Dermis microvascular lymphatic vessel endothelial cell (primary cell): ENCODE data around the gene TRDMT1. TPM values are rescaled to one million over a fixed set of nuclear protein-coding genes. Genes with fewer than 3 reads are reported as not detected.

Source experiments
- DNase-seq, 2 donors: peaks; one replicate each; pipeline versions ENCODE4 v3.0.0 to v3.0.0-alpha.2; 2010; ENCODE audit warnings: low read depth in 2 of 2
- total RNA-seq: library from RNA; depleted of rRNA; stranded (reverse); fragments of >200 nt; gene quantifications from 2 replicates; pipeline ENCODE4 v1.2.1, GENCODE V29; 2014

TRDMT1 gene
- total RNA-seq: 4.4 and 5.0 TPM in 2 replicates

GRCh38 chr10:17200912-17201793 is at the start of gene TRDMT1:
TRDMT1 (minus strand) TSS chr10:17201672; CDS start chr10:17201634, 38 bp downstream.
- peak; percentile 67 to 95 for DNase-seq

- peak in 1 of 2 donors; percentile 25 for DNase-seq
These were observed 49.3 kb upstream of the TRDMT1 start for GRCh38 chr10:17250736-17251135.

DNA sequence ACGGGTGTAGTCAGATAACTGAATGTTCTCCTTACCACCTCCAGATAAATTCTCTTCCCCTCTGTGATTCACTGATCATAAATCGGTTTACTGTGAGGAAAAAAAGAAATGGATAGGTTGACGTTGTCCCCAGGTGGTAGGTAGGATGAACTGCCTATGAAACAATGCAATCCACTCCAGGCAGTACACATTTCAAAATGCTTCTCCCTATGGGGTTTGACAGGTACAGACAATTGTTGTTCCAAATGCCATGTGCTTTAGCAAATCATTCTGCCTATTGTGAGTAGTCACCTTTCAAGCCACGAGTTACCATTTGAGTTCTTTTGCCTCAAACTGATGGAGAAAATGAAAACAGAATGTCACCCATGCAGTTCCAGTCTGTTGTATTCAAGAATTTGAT is 48.3 kb upstream of the TRDMT1 start:
- peak in 1 of 2 donors; percentile 66 for DNase-seq

DNA sequence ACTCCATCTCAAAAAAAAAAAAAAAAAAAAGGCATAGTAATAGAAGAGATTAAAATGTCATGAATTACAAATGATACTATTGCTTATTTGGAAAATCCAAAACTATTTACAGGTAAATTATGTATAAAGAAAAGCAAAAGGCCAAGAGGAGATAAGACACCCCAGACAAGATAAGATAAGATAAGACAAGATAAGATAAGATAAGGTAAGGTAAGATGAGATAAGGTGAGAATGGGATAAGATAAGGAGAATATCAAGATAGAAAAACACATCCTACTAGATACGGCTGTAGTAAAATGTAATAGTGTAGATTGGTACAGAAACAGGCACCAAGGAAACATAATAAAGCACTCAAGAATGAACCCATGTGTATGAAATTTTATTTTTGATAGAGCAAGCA is 47.5 kb upstream of the TRDMT1 start:
- no peak for DNase-seq

DNA sequence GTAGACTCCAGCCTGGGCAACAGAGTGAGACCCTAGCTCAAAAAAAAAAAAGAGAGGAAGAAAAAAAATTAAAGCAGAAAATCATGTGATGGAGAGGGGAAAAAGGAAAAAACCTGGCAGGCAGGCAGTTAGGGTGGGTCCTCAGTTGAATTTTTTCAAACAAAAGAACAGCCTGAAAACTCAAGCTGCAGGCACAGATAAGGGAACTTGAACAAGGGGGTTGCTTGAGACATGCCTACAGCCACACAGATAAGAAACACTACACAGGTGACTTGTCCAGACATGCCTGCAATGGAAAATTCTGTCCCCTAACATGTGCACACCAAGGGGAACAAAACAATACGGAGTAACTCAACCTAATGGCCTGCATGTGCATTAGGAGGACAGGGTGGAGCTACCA is 45.7 kb upstream of the TRDMT1 start:
- peak in 1 of 2 donors; percentile 17 for DNase-seq

GRCh38 chr10:17244700-17245365 is 43.4 kb upstream of the TRDMT1 start:
- peak in 1 of 2 donors; percentile 77 for DNase-seq

- no peak for DNase-seq
These were observed 40.3 kb upstream of the TRDMT1 start for GRCh38 chr10:17241611-17242333.

GRCh38 chr10:17240616-17241015 is 39.1 kb upstream of the TRDMT1 start:
- DNase-seq: peak in 1 of 2 donors; percentile 16

DNA sequence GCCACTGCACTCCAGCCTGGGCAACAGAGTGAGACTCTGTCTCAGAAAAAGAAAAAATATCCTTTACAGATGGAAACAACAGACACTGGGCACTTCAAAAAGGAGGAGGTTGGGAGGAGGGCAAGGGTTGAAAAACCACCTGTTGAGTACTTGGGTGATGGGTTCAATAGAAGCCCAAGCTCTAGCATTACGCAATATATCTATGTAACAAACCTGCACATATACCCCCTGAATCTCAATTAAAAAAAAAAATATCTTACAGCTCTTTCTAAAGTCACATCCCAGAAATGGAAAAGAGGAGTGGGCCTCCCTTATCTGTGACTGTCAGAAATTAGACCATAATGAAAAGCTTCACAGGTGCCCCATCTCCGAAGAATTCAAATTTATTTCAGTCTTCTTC is 38.6 kb upstream of the TRDMT1 start:
- peak in 1 of 2 donors; percentile 15 for DNase-seq

DNA sequence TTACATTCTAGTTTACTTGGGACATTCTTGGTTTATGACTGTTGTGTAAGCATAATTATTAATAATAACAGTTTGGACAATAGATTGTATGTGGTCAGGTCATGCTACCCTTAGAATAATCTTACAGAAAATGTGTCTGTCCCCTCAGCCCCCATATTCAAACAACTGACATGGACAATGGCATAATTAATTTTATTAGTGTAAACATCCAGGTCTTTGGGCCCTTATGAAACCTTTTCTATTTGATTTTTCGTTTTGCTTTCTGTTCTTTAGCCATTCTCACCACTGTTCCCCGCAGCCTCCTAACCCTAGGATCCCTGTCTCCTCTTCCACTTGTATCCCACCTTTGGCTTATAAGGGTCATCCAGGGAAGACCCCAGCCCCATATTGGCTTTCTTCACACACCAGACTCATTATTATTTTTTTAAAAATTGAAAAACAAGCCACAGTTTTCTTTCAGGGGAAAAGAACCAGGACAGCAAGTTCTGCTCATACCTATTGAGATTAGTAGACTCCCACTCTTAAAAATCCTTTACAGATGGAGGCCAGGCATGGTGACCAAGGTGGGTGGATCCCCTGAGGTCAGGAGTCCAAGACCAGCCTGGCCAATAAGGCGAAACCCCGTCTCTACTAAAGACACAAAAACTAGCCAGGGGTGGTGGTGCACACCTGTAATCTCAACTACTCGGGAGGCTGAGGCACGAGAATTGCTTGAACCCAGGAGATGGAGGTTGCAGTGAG is 38.0 kb upstream of the TRDMT1 start:
- DNase-seq: peak in 1 of 2 donors; percentile 21

DNA sequence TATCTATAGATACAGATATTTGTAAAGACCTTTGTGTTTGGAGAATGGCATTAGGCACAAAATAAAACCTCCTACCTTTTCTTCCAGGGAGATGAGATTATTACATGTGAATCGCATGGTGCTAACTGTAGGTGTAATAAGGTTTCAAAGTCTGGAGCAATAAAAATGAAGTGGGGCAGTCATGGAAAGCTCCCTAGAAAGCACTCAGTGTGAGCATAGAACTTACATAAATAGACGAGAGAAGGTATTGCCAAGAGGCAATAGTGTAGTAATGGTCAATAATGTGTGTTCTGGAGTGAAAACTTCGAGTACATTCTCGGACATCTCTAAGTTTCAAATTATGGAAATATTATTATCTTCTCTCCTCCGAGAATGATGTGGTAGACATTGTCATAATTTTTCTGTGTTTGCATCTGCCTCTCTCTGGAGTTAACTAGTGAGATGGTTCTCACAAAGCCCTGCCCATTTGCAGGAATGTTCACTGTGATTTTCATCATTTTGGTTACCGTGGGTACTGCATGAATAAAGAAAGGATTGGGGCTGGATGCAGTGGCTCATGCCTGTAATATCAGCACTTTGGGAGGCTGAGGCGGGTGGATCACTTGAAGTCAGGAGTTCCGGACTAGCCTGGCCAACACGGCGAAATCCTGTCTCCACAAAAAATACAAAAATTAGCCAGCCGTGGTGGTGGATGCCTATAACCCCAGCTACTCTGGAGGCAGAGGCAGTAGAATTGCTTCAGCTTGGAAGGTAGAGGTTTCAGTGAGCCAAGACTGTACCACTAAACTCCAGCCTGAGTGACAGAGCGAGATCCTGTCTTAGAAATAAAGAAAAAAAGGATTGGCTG is 37.2 kb upstream of the TRDMT1 start:
- DNase-seq: peak; percentile 75 to 85

DNA sequence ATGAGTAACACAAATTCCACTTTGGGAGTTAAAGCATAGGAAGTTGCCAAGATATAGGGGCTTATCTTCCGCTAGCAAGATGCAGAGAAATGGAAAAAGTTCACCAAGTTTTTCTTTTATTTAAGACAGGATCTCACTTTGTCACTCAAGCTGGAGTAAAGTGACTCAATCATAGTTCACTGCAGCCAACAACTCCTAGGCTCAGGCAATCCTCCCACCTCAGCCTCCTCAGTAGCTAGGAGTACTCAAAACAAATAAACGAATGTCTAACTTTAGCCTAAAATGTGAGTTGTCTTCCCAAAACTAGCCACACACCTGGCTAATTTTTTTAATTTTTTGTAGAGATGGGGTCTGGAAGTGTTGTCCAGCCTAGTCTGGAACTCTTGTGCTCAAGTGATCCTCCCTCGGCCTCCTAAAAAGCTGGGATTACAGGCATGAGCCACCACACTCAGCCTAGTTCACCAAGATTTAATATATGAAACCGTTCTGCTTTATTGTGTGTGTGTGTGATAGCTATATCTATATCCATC is 36.5 kb upstream of the TRDMT1 start:
- peak in 1 of 2 donors; percentile 72 for DNase-seq

GRCh38 chr10:17237149-17237527 is 35.7 kb upstream of the TRDMT1 start:
- DNase-seq: no peak

- no peak for DNase-seq
These were observed 35.1 kb upstream of the TRDMT1 start for GRCh38 chr10:17236468-17237148.

DNA sequence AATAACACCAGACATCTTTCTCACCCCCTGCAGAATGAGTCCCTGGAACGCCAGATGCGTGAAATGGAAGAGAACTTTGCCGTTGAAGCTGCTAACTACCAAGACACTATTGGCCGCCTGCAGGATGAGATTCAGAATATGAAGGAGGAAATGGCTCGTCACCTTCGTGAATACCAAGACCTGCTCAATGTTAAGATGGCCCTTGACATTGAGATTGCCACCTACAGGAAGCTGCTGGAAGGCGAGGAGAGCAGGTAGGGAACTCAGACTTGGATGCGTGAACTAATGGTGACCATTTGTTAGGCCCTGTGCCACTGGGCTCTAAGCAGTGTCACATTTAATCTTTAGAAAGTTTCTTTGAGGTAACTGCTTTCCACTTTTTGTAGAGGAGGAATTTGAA is 33.7 kb upstream of the TRDMT1 start:
- DNase-seq: peak in 1 of 2 donors; percentile 32

DNA sequence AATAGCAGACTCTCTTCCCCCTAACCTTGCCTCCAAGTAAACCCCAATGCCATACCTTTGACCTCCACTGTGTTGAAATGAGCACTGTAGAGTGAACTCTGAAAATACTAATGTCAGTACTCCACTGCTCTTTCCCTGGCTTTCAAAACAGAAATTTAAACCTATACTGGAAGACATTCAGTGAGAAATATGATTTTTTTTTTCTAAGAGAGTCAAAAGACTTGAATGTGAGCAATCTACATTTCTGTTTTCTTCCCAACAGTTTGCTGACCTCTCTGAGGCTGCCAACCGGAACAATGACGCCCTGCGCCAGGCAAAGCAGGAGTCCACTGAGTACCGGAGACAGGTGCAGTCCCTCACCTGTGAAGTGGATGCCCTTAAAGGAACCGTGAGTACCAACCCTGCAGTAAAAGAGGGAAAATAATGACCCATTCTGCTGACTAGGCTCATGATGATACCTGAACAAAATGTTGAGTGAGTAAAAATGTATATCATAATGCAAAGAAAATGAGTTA is 33.0 kb upstream of the TRDMT1 start:
- no peak for DNase-seq

DNA sequence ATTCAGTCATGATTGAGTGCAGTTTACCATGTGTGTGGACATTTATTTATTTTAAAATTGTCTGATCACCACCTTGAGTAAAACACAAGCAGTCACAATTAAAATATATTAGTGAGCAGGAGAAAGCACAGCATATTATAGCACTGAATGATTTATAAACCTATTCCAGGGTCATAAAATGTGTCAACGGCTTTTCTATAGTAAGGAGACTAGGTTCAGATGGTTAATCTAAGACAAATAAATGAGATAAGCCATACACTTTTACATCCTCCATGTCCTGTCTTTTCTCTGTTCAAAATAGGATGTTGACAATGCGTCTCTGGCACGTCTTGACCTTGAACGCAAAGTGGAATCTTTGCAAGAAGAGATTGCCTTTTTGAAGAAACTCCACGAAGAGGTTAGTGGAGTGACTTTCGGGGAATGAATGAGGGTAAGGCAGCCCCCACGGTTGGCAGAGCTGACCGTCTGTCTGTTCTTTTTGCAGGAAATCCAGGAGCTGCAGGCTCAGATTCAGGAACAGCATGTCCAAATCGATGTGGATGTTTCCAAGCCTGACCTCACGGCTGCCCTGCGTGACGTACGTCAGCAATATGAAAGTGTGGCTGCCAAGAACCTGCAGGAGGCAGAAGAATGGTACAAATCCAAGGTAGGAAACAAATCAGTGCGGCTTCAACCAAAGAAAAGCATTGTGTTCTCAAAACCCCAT is 32.0 kb upstream of the TRDMT1 start:
- DNase-seq: peak in 1 of 2 donors; percentile 52

GRCh38 chr10:17232276-17232960 is 30.9 kb upstream of the TRDMT1 start:
- no peak for DNase-seq
